H9 (cell line): ENCODE results near the gene TMEM204. TPM values are rescaled to one million over a fixed set of nuclear protein-coding genes. Genes with fewer than 3 reads are reported as not detected.

Experiments used
- DNase-seq: peaks from one replicate; pipeline ENCODE4 v3.0.0-alpha.2; 2017
- H2AFZ ChIP-seq: one replicate; pipeline ENCODE4 v1.6.1; 2013; ENCODE audit warnings: mild to moderate bottlenecking, low read length, control low read depth, moderate library complexity
- H2AK5ac ChIP-seq: 2 replicates; pipeline ENCODE4 v1.6.1; 2013; ENCODE audit warnings: low read length, control low read depth, mixed read lengths; ENCODE audit not compliant: insufficient read length
- H2BK120ac ChIP-seq: one replicate; pipeline ENCODE4 v1.6.1; 2013; ENCODE audit warnings: low read depth, mild to moderate bottlenecking, low read length, control low read depth, inconsistent platforms; ENCODE audit not compliant: poor library complexity, severe bottlenecking
- H2BK12ac ChIP-seq: 2 replicates; pipeline ENCODE4 v1.6.1; 2013; ENCODE audit warnings: low read length, control low read depth, mixed read lengths, low read depth; ENCODE audit not compliant: insufficient read length
- H2BK15ac ChIP-seq: 2 replicates; pipeline ENCODE4 v1.6.1; 2013; ENCODE audit warnings: low read depth, low read length, control low read depth
- H2BK20ac ChIP-seq: one replicate; pipeline ENCODE4 v1.6.1; 2013; ENCODE audit warnings: low read depth, mild to moderate bottlenecking, low read length, control low read depth, inconsistent platforms; ENCODE audit not compliant: poor library complexity, severe bottlenecking
- H2BK5ac ChIP-seq: 2 replicates; pipeline ENCODE4 v1.6.1; 2013; ENCODE audit warnings: low read length, control low read depth, mixed read lengths; ENCODE audit not compliant: insufficient read length
- H3K14ac ChIP-seq: 2 replicates; pipeline ENCODE4 v1.6.1; 2013; ENCODE audit warnings: low read length, control low read depth; ENCODE audit not compliant: insufficient read depth
- H3K18ac ChIP-seq: 2 replicates; pipeline ENCODE4 v1.6.1; 2013; ENCODE audit warnings: low read depth, mild to moderate bottlenecking, mixed read lengths, low read length, control low read depth; ENCODE audit not compliant: insufficient read length
- H3K23ac ChIP-seq: 2 replicates; pipeline ENCODE4 v1.6.1; 2013; ENCODE audit warnings: low read length, control low read depth, mixed read lengths, low read depth; ENCODE audit not compliant: insufficient read length
- H3K23me2 ChIP-seq: 2 replicates; pipeline ENCODE4 v1.6.1; 2013; ENCODE audit warnings: low read depth, mild to moderate bottlenecking, mixed read lengths, low read length, control low read depth; ENCODE audit not compliant: insufficient read length, poor library complexity, severe bottlenecking
- H3K27ac ChIP-seq: 2 replicates; pipeline ENCODE4 v1.5.1; 2013; ENCODE audit warnings: low read length, control low read depth, mixed read lengths, low read depth; ENCODE audit not compliant: insufficient read length
- H3K27me3 ChIP-seq: 2 replicates; pipeline ENCODE4 v1.6.1; 2013; ENCODE audit warnings: low read length, control low read depth, inconsistent platforms; ENCODE audit not compliant: insufficient read depth
- H3K4ac ChIP-seq: 2 replicates; pipeline ENCODE4 v1.6.1; 2013; ENCODE audit warnings: low read depth, mild to moderate bottlenecking, control low read depth, inconsistent platforms, low read length, moderate library complexity
- H3K4me1 ChIP-seq: 2 replicates; pipeline ENCODE4 v1.6.1; 2013; ENCODE audit warnings: low read length, control low read depth, inconsistent platforms; ENCODE audit not compliant: insufficient read depth
- H3K4me2 ChIP-seq: 2 replicates; pipeline ENCODE4 v1.6.1; 2013; ENCODE audit warnings: low read length, control low read depth, mixed read lengths; ENCODE audit not compliant: insufficient read length, insufficient read depth
- H3K56ac ChIP-seq: 2 replicates; pipeline ENCODE4 v1.6.1; 2013; ENCODE audit warnings: low read depth, mild to moderate bottlenecking, mixed read lengths, low read length, control low read depth; ENCODE audit not compliant: insufficient read length
- H3K79me1 ChIP-seq: 2 replicates; pipeline ENCODE4 v1.6.1; 2013; ENCODE audit warnings: low read depth, mild to moderate bottlenecking, moderate library complexity, low read length, control low read depth, inconsistent platforms; ENCODE audit not compliant: insufficient read depth, poor library complexity, severe bottlenecking
- H3K79me2 ChIP-seq: 2 replicates; pipeline ENCODE4 v1.6.1; 2013; ENCODE audit warnings: low read length, control low read depth, inconsistent platforms; ENCODE audit not compliant: insufficient read depth
- H3K9ac ChIP-seq: 2 replicates; pipeline ENCODE4 v1.6.1; 2013; ENCODE audit warnings: low read length, control low read depth, mixed read lengths; ENCODE audit not compliant: insufficient read length; ENCODE audit errors: extremely low read depth
- H3K9me3 ChIP-seq: one replicate; pipeline ENCODE4 v1.6.1; 2013; ENCODE audit warnings: low read depth, low read length, inconsistent platforms; ENCODE audit not compliant: control insufficient read depth
- H3T11ph ChIP-seq: one replicate; pipeline ENCODE4 v1.6.1; 2013; ENCODE audit warnings: mild to moderate bottlenecking, low read length, control low read depth, inconsistent platforms
- H4K20me1 ChIP-seq: one replicate; pipeline ENCODE4 v1.6.1; 2013; ENCODE audit not compliant: control insufficient read depth, insufficient read length, insufficient read depth
- H4K5ac ChIP-seq: 2 replicates; pipeline ENCODE4 v1.6.1; 2013; ENCODE audit warnings: low read depth, mild to moderate bottlenecking, mixed read lengths, low read length, control low read depth; ENCODE audit not compliant: insufficient read length
- H4K8ac ChIP-seq: replicated peaks from 2 replicates; pipeline ENCODE4 v1.6.1; 2013; ENCODE audit warnings: low read length, control low read depth, mixed read lengths, low read depth; ENCODE audit not compliant: insufficient read length
- H4K91ac ChIP-seq: 2 replicates; pipeline ENCODE4 v1.6.1; 2013; ENCODE audit warnings: low read depth, mild to moderate bottlenecking, moderate library complexity, mixed read lengths, low read length, control low read depth; ENCODE audit not compliant: insufficient read length
- H3K27ac Mint-ChIP-seq, 3 experiments: 2 replicates in 2 of 3; 3 replicates in 1 of 3; pipeline ENCODE4 v1.8.0; 2020 to 2021; ENCODE audit warnings: mixed read lengths in 3 of 3, mild to moderate bottlenecking in 1 of 3, moderate library complexity in 1 of 3
- H3K27me3 Mint-ChIP-seq: 2 replicates; pipeline ENCODE4 v1.8.0; 2021; ENCODE audit warnings: low read depth, mild to moderate bottlenecking, moderate library complexity, mixed read lengths
- H3K36me3 Mint-ChIP-seq, 3 experiments: 2 replicates in 2 of 3; 3 replicates in 1 of 3; pipeline ENCODE4 v1.8.0; 2020 to 2021; ENCODE audit warnings: low read depth in 3 of 3, mixed read lengths in 3 of 3; ENCODE audit not compliant: insufficient read depth in 1 of 3
- H3K4me1 Mint-ChIP-seq, 2 experiments: 2 replicates each; pipeline ENCODE4 v1.8.0; 2020; ENCODE audit warnings: mixed read lengths in 2 of 2
- H3K4me3 Mint-ChIP-seq, 2 experiments: 2 replicates in 1 of 2; 3 replicates in 1 of 2; pipeline ENCODE4 v1.8.0; 2020 to 2021; ENCODE audit warnings: mild to moderate bottlenecking in 2 of 2, mixed read lengths in 2 of 2, moderate library complexity in 1 of 2
- H3K9me3 Mint-ChIP-seq, 2 experiments: 2 replicates in 1 of 2; 3 replicates in 1 of 2; pipeline ENCODE4 v1.8.0; 2020; ENCODE audit warnings: mild to moderate bottlenecking in 2 of 2, mixed read lengths in 2 of 2, moderate library complexity in 1 of 2
- WGBS: extraction: QIAGEN DNeasy Blood & Tissue Kit; methylation state at CpG from one replicate; pipeline ENCODE4 v1.1.7; 2013; ENCODE audit warnings: missing lambda C conversion rate, low lambda C conversion rate, mixed read lengths; ENCODE audit not compliant: insufficient read length; ENCODE audit errors: extremely low coverage; 5-methylcytosine and 5-hydroxymethylcytosine counted together
- total RNA-seq: library from RNA; stranded (reverse); gene quantifications from 2 replicates; pipeline ENCODE4 v1.2.1, GENCODE V29; 2021
- TF ChIP-seq, protein P1 (sequence below): fragments of 200-600 bp; sonication (generic); conservative IDR thresholded peaks from 3 replicates; pipeline ENCODE4 v1.8.0; 2021; ENCODE audit warnings: antibody characterized with exemption, mild to moderate bottlenecking

The TMEM204 gene
- total RNA-seq, 1 experiment from 2014 or later = not detected

DNA sequence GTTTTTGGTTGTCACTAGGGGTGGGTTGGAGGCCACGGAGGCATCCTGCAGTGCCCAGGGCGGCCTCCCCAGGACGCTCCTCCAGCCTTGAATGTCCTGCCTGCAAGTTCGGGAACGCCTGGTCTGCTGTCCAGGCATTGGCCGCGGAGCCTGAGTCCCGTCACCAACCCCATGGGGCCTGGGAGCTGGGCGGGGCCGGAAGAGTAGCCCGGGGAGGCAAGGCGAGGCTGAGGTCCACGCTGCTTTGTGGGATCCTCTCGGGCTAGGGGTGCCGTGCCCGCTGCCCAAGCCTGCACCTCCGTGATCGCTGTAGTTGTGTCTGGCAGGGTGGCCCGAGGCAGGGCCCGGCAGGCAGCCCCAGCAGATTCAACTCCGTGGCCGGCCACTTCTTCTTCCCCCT, 27.6 kb upstream of the TMEM204 start:
- H2BK20ac ChIP-seq = no peak overlapping the region
- no peak overlapping the region for H3K14ac ChIP-seq
- H3K27me3 ChIP-seq = no peaks in the 10 kb centered on the region
- H3K4ac ChIP-seq = no peak overlapping the region
- no peak overlapping the region for H4K91ac ChIP-seq
- H3K23me2 ChIP-seq = no peaks in the 10 kb centered on the region
- H4K20me1 ChIP-seq = no peaks in the 10 kb centered on the region
- H3K79me2 ChIP-seq = no peaks in the 10 kb centered on the region
- H3K9ac ChIP-seq = no peak overlapping the region
- no peaks in the 10 kb centered on the region for H3K9me3 Mint-ChIP-seq
- H3K56ac ChIP-seq = no peak overlapping the region
- no peak overlapping the region for H4K8ac ChIP-seq
- WGBS = no CpG with 5 or more reads among the region's 22 CpGs
- no peak overlapping the region for H3K27ac Mint-ChIP-seq
- no peaks in the 10 kb centered on the region for H3K79me1 ChIP-seq
- no peaks in the 10 kb centered on the region for H3K9me3 ChIP-seq
- no peaks in the 10 kb centered on the region for H3K4me1 Mint-ChIP-seq
- H3K36me3 Mint-ChIP-seq = peaks cover 15 to 39% (median 33%) of the 10 kb centered on the region in 3 experiments; a peak in 6 of 7 replicates
- DNase-seq = no peak
- H3K4me2 ChIP-seq = no peak overlapping the region
- no peaks in the 10 kb centered on the region for H3K4me1 ChIP-seq
- H3K18ac ChIP-seq = no peak overlapping the region
- H2BK120ac ChIP-seq = no peak overlapping the region
- H2BK5ac ChIP-seq = no peak overlapping the region
- no peak overlapping the region for H3K23ac ChIP-seq
- no peak overlapping the region for H2AFZ ChIP-seq
- H3T11ph ChIP-seq = no peak overlapping the region
- H3K27ac ChIP-seq = no peak overlapping the region
- TF ChIP-seq, protein P1, sequence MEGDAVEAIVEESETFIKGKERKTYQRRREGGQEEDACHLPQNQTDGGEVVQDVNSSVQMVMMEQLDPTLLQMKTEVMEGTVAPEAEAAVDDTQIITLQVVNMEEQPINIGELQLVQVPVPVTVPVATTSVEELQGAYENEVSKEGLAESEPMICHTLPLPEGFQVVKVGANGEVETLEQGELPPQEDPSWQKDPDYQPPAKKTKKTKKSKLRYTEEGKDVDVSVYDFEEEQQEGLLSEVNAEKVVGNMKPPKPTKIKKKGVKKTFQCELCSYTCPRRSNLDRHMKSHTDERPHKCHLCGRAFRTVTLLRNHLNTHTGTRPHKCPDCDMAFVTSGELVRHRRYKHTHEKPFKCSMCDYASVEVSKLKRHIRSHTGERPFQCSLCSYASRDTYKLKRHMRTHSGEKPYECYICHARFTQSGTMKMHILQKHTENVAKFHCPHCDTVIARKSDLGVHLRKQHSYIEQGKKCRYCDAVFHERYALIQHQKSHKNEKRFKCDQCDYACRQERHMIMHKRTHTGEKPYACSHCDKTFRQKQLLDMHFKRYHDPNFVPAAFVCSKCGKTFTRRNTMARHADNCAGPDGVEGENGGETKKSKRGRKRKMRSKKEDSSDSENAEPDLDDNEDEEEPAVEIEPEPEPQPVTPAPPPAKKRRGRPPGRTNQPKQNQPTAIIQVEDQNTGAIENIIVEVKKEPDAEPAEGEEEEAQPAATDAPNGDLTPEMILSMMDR = no peak
- H2AK5ac ChIP-seq = no peak overlapping the region
- H3K27me3 Mint-ChIP-seq = no peaks in the 10 kb centered on the region
- no peak overlapping the region for H3K4me3 Mint-ChIP-seq
- H2BK12ac ChIP-seq = no peak overlapping the region
- no peak overlapping the region for H2BK15ac ChIP-seq
- no peak overlapping the region for H4K5ac ChIP-seq
